Hematopoietic multipotent progenitor cell treated with erythropoietin and hydrocortisone succinate and interleukin-3 and kit ligand, for 4 days (in vitro differentiated cells): ENCODE measurements around the gene ATP8B2.
"Not testable (repeated sequence)": the region's sequence is repeated elsewhere in the genome, so short reads cannot be mapped to it uniquely, and the experiment has no call there.

ENCODE experiments used
- DNase-seq: peaks from one replicate; pipeline ENCODE4 v3.0.0-alpha.2; 2015

ATP8B2 gene, protein sequence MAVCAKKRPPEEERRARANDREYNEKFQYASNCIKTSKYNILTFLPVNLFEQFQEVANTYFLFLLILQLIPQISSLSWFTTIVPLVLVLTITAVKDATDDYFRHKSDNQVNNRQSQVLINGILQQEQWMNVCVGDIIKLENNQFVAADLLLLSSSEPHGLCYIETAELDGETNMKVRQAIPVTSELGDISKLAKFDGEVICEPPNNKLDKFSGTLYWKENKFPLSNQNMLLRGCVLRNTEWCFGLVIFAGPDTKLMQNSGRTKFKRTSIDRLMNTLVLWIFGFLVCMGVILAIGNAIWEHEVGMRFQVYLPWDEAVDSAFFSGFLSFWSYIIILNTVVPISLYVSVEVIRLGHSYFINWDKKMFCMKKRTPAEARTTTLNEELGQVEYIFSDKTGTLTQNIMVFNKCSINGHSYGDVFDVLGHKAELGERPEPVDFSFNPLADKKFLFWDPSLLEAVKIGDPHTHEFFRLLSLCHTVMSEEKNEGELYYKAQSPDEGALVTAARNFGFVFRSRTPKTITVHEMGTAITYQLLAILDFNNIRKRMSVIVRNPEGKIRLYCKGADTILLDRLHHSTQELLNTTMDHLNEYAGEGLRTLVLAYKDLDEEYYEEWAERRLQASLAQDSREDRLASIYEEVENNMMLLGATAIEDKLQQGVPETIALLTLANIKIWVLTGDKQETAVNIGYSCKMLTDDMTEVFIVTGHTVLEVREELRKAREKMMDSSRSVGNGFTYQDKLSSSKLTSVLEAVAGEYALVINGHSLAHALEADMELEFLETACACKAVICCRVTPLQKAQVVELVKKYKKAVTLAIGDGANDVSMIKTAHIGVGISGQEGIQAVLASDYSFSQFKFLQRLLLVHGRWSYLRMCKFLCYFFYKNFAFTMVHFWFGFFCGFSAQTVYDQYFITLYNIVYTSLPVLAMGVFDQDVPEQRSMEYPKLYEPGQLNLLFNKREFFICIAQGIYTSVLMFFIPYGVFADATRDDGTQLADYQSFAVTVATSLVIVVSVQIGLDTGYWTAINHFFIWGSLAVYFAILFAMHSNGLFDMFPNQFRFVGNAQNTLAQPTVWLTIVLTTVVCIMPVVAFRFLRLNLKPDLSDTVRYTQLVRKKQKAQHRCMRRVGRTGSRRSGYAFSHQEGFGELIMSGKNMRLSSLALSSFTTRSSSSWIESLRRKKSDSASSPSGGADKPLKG

GRCh38 chr1:154324669-154325582 is at the start of gene ATP8B2:
Gene ATP8B2 (plus strand): TSS chr1:154325525. CDS start chr1:154328142, 2,617 bp downstream.
- peak; percentile 91 for DNase-seq

DNA sequence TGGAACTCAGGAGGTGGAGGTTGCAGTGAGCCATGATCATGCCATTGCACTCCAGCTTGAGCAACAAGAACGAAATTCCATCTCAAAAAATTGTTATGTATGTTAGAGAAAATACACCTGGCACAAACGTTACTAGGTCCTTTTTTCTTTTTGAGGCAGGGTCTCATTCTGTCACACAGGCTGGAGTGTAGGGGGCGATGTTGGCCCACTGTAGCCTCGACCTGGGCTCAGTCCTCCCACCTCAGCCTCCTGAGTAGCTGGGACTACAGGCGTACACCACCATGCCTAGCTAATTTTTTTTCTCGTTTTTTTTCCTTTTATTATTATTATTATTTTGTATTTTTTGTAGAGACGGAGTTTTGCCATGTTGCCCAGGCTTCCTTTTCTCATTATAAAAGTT is 48.5 kb upstream of the ATP8B2 start:
- peak; percentile 53 for DNase-seq

GRCh38 chr1:154287591-154287990 is 37.7 kb upstream of the ATP8B2 start:
- DNase-seq = not testable (repeated sequence)

GRCh38 chr1:154288661-154289060 is 36.7 kb upstream of the ATP8B2 start:
- no peak for DNase-seq

- no peak for DNase-seq
Observed at GRCh38 chr1:154290921-154291320, 34.4 kb upstream of the ATP8B2 start.

DNA sequence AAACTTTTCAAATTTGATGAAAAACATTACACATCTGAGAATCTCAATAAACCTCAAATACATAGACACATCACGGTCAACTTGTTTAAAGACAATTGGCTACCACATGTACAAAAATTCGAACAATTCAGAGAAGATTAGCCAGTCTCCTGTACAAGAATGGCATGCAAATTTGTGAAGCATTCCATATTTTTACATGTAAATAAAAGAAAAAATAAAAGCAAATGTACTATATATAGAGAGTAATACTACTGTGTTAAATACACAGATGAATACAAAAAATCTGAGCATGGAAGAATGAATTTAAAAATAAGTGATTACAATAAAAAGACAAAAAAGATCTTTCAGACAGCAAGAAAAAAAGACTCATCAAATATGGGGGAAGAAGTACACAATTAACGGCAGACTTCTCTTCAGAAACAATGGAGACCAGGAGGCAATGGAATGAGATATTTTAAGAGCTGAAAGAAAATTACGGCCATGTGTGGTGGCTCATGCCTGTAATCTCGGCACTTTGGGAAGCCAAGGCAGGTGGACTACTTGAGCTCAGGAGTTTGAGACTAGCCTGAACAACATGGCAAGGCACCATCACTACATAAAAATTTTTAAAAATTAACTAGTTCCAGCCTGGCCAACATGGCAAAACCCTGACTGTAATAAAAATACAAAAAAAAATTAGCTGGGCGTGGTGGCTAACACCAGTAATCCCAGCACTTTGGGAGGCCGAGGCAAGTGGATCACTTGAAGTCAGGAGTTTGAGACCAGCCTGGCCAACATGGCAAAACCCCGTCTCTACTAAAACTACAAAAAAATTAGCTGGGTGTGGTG is 29.7 kb upstream of the ATP8B2 start:
- peak; percentile 43 for DNase-seq

DNA sequence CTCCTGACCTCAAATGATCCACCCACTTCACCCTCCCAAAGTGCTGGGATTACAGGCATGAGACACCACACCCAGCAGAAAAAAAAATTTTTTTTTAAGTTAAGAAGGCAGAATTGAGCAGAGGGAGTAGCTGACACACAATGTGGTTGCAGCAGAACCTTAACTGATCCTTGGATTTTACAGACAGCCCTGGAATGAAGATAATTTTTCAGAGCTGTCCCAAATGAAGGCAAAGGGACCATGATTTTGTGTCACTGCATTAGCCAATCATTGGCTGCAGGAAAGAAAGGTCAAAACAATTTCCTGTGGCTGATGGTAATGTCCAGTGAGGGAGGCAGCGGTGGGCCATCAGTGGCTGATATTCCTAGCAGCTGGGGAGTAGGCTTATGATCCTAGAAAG is 23.7 kb upstream of the ATP8B2 start:
- DNase-seq = no peak

DNA sequence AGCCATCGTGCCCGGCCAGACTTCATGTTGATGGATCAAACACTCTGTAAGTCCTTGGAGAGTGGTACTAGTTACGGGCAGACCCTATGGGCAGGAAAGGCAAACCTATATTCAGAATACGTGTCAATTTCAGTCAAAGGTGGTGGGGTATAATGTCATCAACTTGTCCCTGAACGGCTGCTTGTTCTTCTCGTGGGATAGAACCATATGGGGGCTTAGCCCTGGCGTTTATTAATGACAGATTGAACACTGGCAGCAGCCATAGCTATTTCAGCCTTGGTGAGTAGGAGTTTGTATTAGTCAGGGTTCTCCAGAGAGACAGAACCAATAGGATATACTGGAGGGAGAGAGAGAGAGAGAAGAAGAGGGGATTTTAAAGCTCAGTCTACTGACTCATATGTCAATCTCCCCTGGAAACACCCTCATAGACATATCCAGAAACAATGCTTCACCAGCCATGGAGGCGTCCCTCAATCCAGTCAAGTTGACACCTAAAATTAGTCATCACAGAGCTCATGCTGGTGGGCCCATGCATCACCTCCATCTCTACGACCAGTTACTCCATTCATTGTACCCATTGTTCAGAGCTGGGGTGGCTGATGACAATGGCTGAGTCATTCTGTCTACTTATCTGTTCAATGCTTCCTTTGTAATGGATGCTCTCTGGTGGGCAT is 20.5 kb upstream of the ATP8B2 start:
- DNase-seq = no peak

- DNase-seq = no peak
Observed at GRCh38 chr1:154306151-154306550, 19.2 kb upstream of the ATP8B2 start.

GRCh38 chr1:154307670-154308270 is 17.6 kb upstream of the ATP8B2 start:
- DNase-seq = not testable (repeated sequence)

DNA sequence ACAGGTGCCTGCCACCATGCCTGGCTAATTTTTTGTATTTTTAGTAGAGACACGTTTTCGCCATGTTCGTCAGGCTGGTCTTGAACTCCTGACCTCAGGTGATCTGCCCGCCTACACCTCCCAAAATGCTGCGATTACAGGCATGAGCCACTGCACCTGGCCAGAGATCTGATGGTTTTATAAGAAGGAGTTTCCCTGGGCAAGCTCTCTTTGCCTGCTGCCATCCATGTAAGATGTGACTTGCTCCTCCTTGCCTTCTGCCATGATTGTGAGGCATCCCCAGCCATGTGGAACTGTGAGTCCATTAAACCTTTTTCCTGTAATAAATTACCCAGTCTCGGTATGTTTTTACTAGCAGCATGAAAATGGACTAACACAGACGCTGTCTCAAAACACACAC is 16.2 kb upstream of the ATP8B2 start:
- DNase-seq = not testable (repeated sequence)

DNA sequence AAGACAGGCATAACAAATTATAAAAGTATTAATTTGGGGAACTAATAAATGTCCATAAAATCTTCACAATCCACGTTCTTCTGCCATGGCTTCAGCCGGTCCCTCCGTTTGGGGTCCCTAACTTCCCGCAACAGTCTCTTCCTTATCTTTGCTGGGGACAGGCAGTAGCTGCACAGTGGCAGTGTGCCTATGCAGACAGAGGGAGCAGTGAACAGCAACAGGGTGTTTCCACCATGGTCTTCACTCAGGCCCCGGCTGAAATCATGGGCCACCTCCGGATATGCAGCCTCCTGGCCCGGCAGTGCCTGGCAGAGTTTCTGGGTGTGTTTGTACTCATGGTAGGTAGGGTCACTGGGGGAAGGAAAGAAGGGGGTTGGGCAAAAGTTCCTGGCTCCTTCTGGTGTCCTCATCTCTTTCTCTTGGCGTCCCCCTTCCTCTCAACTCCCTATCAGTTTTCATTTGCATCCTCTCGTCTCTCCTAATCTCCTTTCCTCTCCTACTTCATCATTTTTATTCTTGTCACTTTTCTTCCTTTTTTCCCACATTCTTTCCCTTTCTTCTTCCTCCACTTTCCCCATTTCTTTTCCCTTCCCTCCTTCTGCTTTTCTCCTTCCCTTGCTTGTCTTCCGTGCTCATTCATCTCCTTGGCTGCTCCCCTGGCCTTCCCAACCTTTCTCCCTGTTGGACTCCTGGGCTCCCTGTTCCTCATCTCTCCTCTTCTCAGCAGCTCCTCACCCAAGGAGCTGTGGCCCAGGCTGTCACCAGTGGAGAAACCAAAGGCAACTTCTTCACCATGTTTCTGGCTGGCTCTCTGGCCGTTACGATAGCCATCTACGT is 12.9 kb upstream of the ATP8B2 start:
- DNase-seq = not testable (repeated sequence)

DNA sequence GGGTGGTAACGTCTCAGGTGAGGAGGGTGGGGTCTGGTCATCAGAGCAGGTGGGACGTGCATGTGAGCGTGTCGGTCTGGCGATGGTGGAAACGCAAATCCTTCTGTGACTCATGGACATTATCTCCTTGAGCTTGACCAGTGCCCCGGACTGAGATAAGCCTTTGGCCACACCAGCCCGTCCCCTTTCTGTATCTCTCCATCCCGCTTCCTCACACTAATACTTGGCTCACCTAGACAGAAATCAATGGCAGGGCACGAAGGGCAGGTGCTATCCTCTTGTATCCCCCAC is 12.3 kb upstream of the ATP8B2 start:
- no peak for DNase-seq

- not testable (repeated sequence) for DNase-seq
Observed at GRCh38 chr1:154314226-154314625, 11.1 kb upstream of the ATP8B2 start.

- DNase-seq = peak; percentile 30
Observed at GRCh38 chr1:154316704-154317103, 8.6 kb upstream of the ATP8B2 start.

- no peak for DNase-seq
Observed at GRCh38 chr1:154318386-154318785, 6.9 kb upstream of the ATP8B2 start.

- peak; percentile 93 for DNase-seq
Observed at GRCh38 chr1:154320882-154321608, 4.3 kb upstream of the ATP8B2 start, which contains the start of gene AQP10. Gene AQP10 (plus strand): TSS chr1:154321093. CDS start chr1:154321156, 63 bp downstream.

GRCh38 chr1:154321609-154321934 is 3.8 kb upstream of the ATP8B2 start:
- not testable (repeated sequence) for DNase-seq

DNA sequence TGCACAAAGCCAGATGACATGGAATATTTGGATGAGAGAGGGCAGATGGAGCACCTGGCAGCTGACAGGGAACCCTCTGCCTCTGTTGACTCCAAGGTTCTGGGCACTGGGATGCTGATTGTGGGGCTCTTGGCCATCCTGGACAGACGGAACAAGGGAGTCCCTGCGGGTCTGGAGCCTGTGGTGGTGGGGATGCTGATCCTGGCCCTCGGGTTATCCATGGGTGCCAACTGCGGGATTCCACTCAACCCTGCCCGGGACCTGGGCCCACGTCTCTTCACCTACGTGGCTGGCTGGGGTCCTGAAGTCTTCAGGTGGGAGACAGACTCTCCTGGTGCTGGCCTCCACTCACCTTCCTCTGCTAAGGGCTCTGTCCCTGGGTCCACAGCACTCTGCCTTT is 1.8 kb upstream of the ATP8B2 start:
- no peak for DNase-seq
